ENCODE results near the gene CNTN1. TPM values are rescaled to one million over a fixed set of nuclear protein-coding genes. Genes with fewer than 3 reads are reported as not detected.

The CNTN1 gene
- total RNA-seq, 2 donors from 2014 or later, result 1.3 to 3.1 TPM

- no peak for ATAC-seq
- Histone ChIP-seq H3K36me3 (replicated peaks in 1 of 2; ENCODE audit: insufficient read depth in 1 of 2, low read depth in 2 of 2) (no peaks in the 10 kb centered on the region), H3K4me3 (no peak overlapping the region), H3K9me3 (no peaks in the 10 kb centered on the region), H3K4me1 (no peaks in the 10 kb centered on the region), H3K27me3 (no peaks in the 10 kb centered on the region), H3K27ac (no peak overlapping the region)
- TF ChIP-seq CTCF (IDR thresholded peaks at IDR 0.05) (no peak), POLR2A (IDR thresholded peaks at IDR 0.05) (no peak)
- intact Hi-C loops (cut with DNase I), result no loop called here
- no peak for DNase-seq
Observed at GRCh38 chr12:40794087-40794486, 101.8 kb downstream of the CNTN1 start.

GRCh38 chr12:40801082-40801481, 108.8 kb downstream of the CNTN1 start:
- no peaks in the 10 kb centered on the region for H3K4me1 ChIP-seq
- TF ChIP-seq CTCF (IDR thresholded peaks at IDR 0.05) (no peak), POLR2A (IDR thresholded peaks at IDR 0.05) (no peak)
- H3K9me3 ChIP-seq, result no peaks in the 10 kb centered on the region
- no peak overlapping the region for H3K27ac ChIP-seq
- no peak for DNase-seq
- H3K36me3 ChIP-seq (replicated peaks in 1 of 2; ENCODE audit: insufficient read depth in 1 of 2, low read depth in 2 of 2), result no peaks in the 10 kb centered on the region
- H3K27me3 ChIP-seq, result no peaks in the 10 kb centered on the region
- WGBS, 2 donors, result 91% methylated on average over 2 of the region's 2 CpGs
- no peak overlapping the region for H3K4me3 ChIP-seq
- no peak for ATAC-seq
- intact Hi-C loops (cut with DNase I), result no loop called here

- DNase-seq (no peak), ATAC-seq (no peak)
- no peaks in the 10 kb centered on the region for H3K4me1 ChIP-seq
- no peak overlapping the region for H3K27ac ChIP-seq
- TF ChIP-seq POLR2A (IDR thresholded peaks at IDR 0.05) (no peak), CTCF (IDR thresholded peaks at IDR 0.05) (no peak)
- no peaks in the 10 kb centered on the region for H3K9me3 ChIP-seq
- WGBS, 2 donors, result 61 to 66% methylated on average over 2 of the region's 2 CpGs
- no peaks in the 10 kb centered on the region for H3K36me3 ChIP-seq (replicated peaks in 1 of 2; ENCODE audit: insufficient read depth in 1 of 2, low read depth in 2 of 2)
- intact Hi-C loops (cut with DNase I), result no loop called here
- H3K27me3 ChIP-seq, result no peaks in the 10 kb centered on the region
- no peak overlapping the region for H3K4me3 ChIP-seq
Observed at GRCh38 chr12:40801861-40802260, 109.6 kb downstream of the CNTN1 start.

- TF ChIP-seq CTCF (IDR thresholded peaks at IDR 0.05), result no peak
- Histone ChIP-seq H3K4me3 (no peak overlapping the region), H3K4me1 (no peaks in the 10 kb centered on the region), H3K9me3 (no peaks in the 10 kb centered on the region), H3K36me3 (replicated peaks in 1 of 2; ENCODE audit: insufficient read depth in 1 of 2, low read depth in 2 of 2) (no peaks in the 10 kb centered on the region), H3K27me3 (no peaks in the 10 kb centered on the region), H3K27ac (no peak overlapping the region)
- DNase-seq, result no peak
- ATAC-seq, result no peak
- WGBS, 2 donors, result 50 to 57% methylated on average over 1 of the region's 1 CpG
- intact Hi-C loops (cut with DNase I), result no loop called here
Observed at GRCh38 chr12:40802656-40803055, 110.4 kb downstream of the CNTN1 start.

GRCh38 chr12:40819436-40820108, 127.3 kb downstream of the CNTN1 start:
- Histone ChIP-seq H3K27ac (no peak overlapping the region), H3K4me3 (no peak overlapping the region), H3K36me3 (replicated peaks in 1 of 2; ENCODE audit: insufficient read depth in 1 of 2, low read depth in 2 of 2) (no peaks in the 10 kb centered on the region), H3K27me3 (no peaks in the 10 kb centered on the region), H3K9me3 (peaks cover 0 to 3% (median 0%) of the 10 kb centered on the region in 3 donors), H3K4me1 (no peaks in the 10 kb centered on the region)
- intact Hi-C loops (cut with DNase I), result no loop called here
- WGBS, 2 donors, result 32 to 40% methylated on average over 9 to 12 of the region's 12 CpGs
- no peak for TF ChIP-seq CTCF (IDR thresholded peaks at IDR 0.05)
- no peak for TF ChIP-seq POLR2A (IDR thresholded peaks at IDR 0.05)
- DNase-seq (peak; percentile 16 to 25 (median 22)), ATAC-seq (no peak)
